Lower leg skin (tissue), 3 donors: ENCODE data around the gene CZIB.

Experiments
- CTCF ChIP-seq, 3 donors: fragments of 450-650 bp; IDR thresholded peaks; one replicate each; pipeline ENCODE4 v1.5.1; 2016; ENCODE audit warnings: antibody characterized with exemption in 3 of 3, mild to moderate bottlenecking in 3 of 3, moderate library complexity in 2 of 3
- POLR2A ChIP-seq, 2 donors: fragments of 450-650 bp; IDR thresholded peaks; one replicate each; pipeline ENCODE4 v1.6.1; 2016 to 2017; ENCODE audit warnings: antibody characterized with exemption in 2 of 2, mild to moderate bottlenecking in 1 of 2, moderate library complexity in 1 of 2

GRCh38 chr1:53182716-53183094 is 37.7 kb downstream of the CZIB start:
- no peak for TF ChIP-seq CTCF (IDR thresholded peaks at IDR 0.05)
- no peak for TF ChIP-seq POLR2A (IDR thresholded peaks at IDR 0.05)
